ENCODE measurements around the gene SETD3. TPM values are rescaled to one million over a fixed set of nuclear protein-coding genes. Genes with fewer than 3 reads are reported as not detected.

Gene SETD3
- total RNA-seq, 1 donor from 2014 or later: 26.4 TPM

GRCh38 chr14:99461411-99462085 is 19.1 kb downstream of the SETD3 start:
- Histone ChIP-seq H3K36me3 (peaks cover 32 to 79% of the 10 kb centered on the region in 2 donors), H3K9me3 (no peaks in the 10 kb centered on the region), H3K4me3 (no peak overlapping the region), H3K27ac (no peak overlapping the region), H3K4me1 (no peaks in the 10 kb centered on the region), H3K27me3 (no peaks in the 10 kb centered on the region)
- intact Hi-C loops (cut with DNase I): no loop called here
- no peak for DNase-seq (ENCODE audit: low spot score in 2 of 2)
- no peak for TF ChIP-seq CTCF (IDR thresholded peaks at IDR 0.05)

GRCh38 chr14:99460793-99461192 is 19.9 kb downstream of the SETD3 start:
- no peak for TF ChIP-seq CTCF (IDR thresholded peaks at IDR 0.05)
- Histone ChIP-seq H3K9me3 (no peaks in the 10 kb centered on the region), H3K27me3 (no peaks in the 10 kb centered on the region), H3K4me1 (no peaks in the 10 kb centered on the region), H3K27ac (no peak overlapping the region), H3K36me3 (peaks cover 34 to 87% of the 10 kb centered on the region in 2 donors), H3K4me3 (no peak overlapping the region)
- no peak for DNase-seq (ENCODE audit: low spot score in 2 of 2)
- intact Hi-C loops (cut with DNase I): no loop called here

GRCh38 chr14:99459481-99460100 is 21.1 kb downstream of the SETD3 start:
- Histone ChIP-seq H3K4me1 (no peaks in the 10 kb centered on the region), H3K36me3 (peaks cover 27 to 83% of the 10 kb centered on the region in 2 donors), H3K9me3 (no peaks in the 10 kb centered on the region), H3K27ac (no peak overlapping the region), H3K27me3 (no peaks in the 10 kb centered on the region), H3K4me3 (no peak overlapping the region)
- no peak for TF ChIP-seq CTCF (IDR thresholded peaks at IDR 0.05)
- intact Hi-C loops (cut with DNase I): no loop called here
- no peak for DNase-seq (ENCODE audit: low spot score in 2 of 2)

- no peak for DNase-seq (ENCODE audit: low spot score in 2 of 2)
- Histone ChIP-seq H3K4me1 (no peaks in the 10 kb centered on the region), H3K36me3 (peaks cover 35 to 74% of the 10 kb centered on the region in 2 donors), H3K4me3 (no peak overlapping the region), H3K27me3 (no peaks in the 10 kb centered on the region), H3K9me3 (no peaks in the 10 kb centered on the region), H3K27ac (no peak overlapping the region)
- intact Hi-C loops (cut with DNase I): no loop called here
- no peak for TF ChIP-seq CTCF (IDR thresholded peaks at IDR 0.05)
Observed at GRCh38 chr14:99454246-99454645, 26.4 kb downstream of the SETD3 start.

GRCh38 chr14:99452968-99453367 is 27.7 kb downstream of the SETD3 start:
- no peak for TF ChIP-seq CTCF (IDR thresholded peaks at IDR 0.05)
- H3K27me3 ChIP-seq: no peaks in the 10 kb centered on the region
- no peak overlapping the region for H3K4me3 ChIP-seq
- H3K36me3 ChIP-seq: peaks cover 39 to 77% of the 10 kb centered on the region in 2 donors
- no peaks in the 10 kb centered on the region for H3K4me1 ChIP-seq
- H3K9me3 ChIP-seq: no peaks in the 10 kb centered on the region
- no peak for DNase-seq (ENCODE audit: low spot score in 2 of 2)
- intact Hi-C loops (cut with DNase I): no loop called here
- H3K27ac ChIP-seq: no peak overlapping the region

All from ascending aorta (tissue), 2 donors.